SK-N-SH (cell line): Measurements from ENCODE around the gene SUMO1.

ENCODE experiments used
- CHD2 ChIP-seq: fragments of 150-350 bp; IDR thresholded peaks from 2 replicates; pipeline ENCODE4 v1.6.1; 2018; ENCODE audit warnings: low read length; ENCODE audit not compliant: partially characterized antibody
- CTCF ChIP-seq: fragments of 200-600 bp; sonication (generic); IDR thresholded peaks from 2 replicates; pipeline ENCODE4 v1.6.1; 2017; ENCODE audit warnings: antibody characterized with exemption, mild to moderate bottlenecking, moderate library complexity
- MAX ChIP-seq: IDR thresholded peaks from 2 replicates; pipeline ENCODE4 v1.4.0; 2012; ENCODE audit warnings: low read depth
- POLR2AphosphoS5 ChIP-seq: IDR thresholded peaks from 2 replicates; pipeline ENCODE4 v1.6.1; 2012; ENCODE audit warnings: low read depth, low read length
- RXRA ChIP-seq: IDR thresholded peaks from 2 replicates; pipeline ENCODE4 v1.4.0; 2012; ENCODE audit warnings: low read depth, mild to moderate bottlenecking, borderline replicate concordance
- ZBTB33 ChIP-seq: IDR thresholded peaks from 2 replicates; pipeline ENCODE4 v1.4.0; 2012; ENCODE audit warnings: low read depth, borderline replicate concordance

- TF ChIP-seq MAX, result no peak
- TF ChIP-seq POLR2AphosphoS5, result no peak
- no peak for TF ChIP-seq CTCF
- TF ChIP-seq CHD2, result no peak
- TF ChIP-seq ZBTB33, result no peak
- no peak for TF ChIP-seq RXRA
These were observed 69.3 kb downstream of the SUMO1 start for GRCh38 chr2:202169131-202169530.
